NCI-H1092 treated with DMSO at 0.1 percent for 48 hours (cell line): ENCODE results near the gene CSF3R.

Source experiments
- DNase-seq: peaks from one replicate; lab custom pipeline; 2025; lab: John Stamatoyannopoulos, UW

The CSF3R gene

DNA sequence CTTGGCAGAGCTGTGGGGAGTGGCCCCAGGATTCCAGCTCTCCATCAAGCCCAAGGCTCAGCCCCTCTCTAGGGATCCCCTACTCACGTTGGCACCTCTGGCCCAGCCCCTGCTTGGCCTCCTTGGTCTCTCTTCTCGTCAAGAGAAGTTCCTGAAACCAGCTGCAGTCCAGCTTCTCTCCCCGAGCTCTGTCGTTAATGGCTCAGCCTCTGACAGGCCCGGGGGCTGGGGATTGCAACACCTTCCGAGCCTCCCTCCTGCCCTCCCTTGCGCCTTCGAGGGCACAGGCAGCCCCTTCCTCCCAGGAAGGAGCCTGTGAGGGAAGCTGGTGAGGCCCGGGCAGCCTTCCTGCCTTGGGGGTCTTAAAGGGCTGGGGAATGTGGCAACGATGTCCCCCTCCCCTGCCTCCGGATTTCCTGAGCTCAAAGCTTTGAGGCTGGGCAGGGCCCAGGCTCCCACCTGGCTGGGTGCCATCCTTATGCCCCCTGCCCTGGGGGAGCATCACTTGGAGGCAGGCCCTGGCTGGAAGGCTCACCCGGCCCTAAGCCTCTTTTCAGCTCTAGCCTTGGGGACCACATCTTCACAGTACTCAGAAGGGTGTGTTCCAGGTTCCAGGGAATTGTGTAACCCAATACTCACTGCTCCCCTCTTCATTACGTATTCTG, at the start of gene CSF3R:
Gene CSF3R (minus strand): TSS at position 190 of the 665 bp plus-strand sequence. CDS start 3,417 bp downstream, outside the sequence.
- no peak for DNase-seq

DNA sequence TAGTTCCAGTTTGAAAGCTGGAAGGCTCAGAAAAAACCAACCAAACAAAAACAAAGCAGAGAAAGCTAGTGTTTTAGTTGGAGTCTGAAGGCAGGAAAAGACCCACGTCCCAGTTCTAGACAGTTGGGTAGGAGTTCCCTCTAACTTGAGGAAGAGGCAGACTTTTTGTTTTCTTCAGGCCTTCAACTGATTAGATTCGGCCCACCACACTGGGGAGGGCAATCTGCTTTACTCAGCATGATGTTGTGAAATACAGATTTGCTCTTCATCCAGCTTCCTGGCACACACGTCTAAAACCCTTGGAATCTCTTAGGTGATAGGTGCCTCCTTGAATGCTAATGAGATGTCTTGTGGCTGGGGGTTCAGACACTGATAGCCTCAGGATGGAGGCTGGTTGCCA, 49.1 kb upstream of the CSF3R start:
- DNase-seq = no peak

DNA sequence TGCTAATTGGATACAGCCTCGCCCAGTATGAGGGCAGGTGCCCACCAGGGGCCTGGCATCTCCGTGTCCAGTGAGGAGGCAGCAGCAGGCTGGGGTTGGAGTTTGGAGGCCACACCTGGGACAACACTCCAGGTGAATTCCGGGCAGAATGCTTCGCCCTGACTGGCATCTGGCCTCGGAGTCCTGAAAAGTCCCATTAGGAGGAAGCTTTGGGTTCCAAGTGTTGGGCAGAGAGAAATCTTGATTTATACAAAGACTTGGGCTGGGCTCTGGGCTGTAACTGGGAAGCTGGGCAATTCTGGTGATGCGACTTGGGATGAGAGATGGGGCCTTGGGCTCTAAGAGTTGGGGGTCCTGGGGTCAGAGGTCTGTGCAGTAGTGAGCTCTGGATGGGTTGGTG, 48.1 kb upstream of the CSF3R start:
- DNase-seq = no peak

DNA sequence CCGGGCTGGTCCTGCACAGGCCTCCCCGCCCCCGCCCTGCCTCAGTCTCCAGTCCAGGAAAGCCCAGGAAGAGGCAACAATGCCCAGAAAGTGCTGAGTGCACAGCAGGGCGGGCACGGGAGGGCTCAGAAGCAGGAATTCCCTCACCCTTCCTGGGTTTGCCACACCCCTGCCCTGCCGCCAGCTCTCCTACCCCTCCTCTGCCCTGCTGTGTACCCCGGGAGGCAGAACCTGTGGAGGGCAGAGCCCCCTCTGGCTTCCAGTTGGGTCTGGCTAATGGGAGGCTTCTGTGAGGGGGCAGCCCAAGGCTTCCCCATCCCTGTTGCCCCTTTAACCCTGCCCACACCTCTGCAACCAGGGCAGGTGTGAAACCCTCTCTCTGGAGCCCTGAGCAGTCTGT, 47.5 kb upstream of the CSF3R start:
- DNase-seq = no peak

DNA sequence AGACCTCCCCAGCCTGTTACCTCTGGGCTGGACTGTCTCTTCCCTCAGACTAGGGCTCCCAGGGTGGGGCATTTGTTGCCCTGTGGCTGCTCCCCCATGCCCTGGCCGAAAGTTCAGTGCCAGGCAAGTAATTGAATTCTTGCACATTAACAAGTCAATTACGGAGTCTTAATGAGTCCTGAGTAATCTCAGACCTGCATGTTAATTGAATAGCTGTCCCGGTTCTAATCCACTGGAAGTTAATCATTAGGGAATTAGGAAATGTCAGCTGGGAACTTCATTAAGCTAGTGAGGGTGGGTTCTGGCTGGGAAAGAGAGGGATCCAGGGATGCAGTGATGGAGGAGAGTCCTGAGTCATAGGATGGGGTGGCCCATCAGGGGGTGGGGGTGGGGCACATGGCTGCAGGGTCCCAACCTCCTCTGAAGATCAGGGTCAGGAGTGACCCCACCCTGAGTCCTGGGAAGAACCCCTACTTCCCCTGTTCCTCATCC, 47.1 kb upstream of the CSF3R start:
- DNase-seq = no peak

DNA sequence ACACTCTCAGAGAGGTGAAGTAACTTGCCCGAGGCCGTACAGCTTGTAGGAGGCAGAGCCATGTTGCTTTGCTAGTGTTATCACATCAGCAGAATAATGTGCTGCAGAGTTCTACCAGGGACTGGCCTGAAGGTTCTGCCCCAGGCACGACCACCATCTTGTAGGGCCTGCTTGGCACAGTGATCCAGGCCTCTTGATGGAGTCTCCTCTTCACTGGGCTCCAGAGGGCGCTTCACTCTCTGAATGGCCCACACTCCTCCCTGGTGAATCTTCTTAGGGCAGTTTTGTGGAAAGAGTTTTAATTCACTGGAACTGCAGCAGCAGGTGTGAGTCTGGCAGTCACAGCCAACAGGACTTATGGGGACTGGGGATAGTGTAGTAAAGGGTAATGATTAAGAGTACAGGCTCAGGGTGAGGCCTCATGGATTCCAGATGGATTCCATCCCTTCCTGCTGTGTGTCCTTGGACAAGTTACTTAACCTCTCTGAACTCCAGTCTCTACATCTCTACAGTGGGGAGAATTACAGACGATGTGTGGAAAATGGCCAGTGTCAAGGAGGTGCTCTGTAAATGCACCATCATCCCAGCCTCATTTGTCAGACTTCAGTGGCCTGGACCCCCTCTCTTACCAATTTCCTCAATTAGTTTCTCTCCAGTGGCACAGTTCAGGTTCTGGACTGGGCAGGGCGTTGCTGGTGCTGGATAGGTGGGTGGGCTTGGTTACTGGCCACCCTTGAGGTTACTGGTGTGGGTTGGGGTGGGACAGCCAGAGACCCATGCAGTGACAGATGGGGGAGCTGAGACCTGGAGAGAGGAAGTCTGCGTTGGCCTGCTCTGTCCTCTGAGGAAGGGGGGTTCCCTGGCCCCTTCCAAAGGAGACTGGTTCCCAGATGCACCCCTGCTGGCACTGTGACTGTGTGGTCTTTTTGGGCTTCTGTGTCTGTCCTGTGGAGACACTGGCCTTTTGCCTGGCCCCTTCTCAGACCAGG, 45.9 kb upstream of the CSF3R start:
- DNase-seq = no peak

DNA sequence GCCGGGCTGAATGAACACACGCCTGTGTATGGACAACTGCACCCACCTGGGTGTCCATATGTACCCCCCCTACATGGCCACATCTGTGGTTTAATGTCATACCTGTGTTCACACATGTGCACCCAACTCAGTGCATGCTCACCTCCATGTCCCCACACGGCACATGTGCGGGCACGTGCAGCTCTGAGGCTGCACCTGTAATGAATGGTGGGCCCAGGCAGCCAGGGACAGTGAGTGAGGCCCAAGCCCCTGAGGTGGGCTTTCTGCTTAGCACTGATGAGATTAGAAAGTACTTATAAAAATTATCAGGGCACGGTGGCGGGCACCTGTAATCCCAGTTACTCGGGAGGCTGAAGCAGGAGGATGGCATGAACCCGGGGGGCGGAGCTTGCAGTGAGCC, 42.5 kb upstream of the CSF3R start:
- DNase-seq = no peak

DNA sequence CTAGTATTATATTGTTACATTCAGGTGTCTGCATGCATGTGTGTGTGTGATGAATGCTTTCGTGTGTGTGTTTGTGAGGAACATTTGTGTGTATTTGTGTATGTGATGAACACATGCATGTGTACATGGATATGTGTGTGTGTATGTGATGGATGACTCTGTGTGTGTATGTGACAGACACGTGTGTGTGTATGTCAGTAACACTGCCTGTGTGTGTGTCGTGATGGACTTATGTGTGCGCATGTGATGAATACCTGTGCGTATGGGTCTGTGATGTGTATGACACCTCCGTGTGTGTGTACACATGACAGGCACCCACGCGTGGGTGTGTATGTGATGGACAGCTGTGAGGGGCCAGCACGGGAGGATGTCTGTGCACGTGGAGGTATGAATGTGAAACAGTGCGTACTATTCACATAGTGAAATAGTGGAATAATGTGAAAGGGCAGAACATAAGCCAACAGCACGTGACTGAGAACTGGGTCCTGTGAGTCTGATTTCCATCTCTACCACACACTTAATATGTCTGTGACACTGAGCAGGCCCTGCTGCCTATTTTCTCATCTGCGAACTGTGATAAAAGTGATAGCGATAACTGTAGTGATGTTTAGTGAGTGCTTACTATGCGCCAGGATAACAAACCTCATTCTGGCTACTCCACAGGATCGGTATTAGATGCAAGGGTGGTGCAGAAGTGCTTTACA, 41.8 kb upstream of the CSF3R start:
- no peak for DNase-seq

DNA sequence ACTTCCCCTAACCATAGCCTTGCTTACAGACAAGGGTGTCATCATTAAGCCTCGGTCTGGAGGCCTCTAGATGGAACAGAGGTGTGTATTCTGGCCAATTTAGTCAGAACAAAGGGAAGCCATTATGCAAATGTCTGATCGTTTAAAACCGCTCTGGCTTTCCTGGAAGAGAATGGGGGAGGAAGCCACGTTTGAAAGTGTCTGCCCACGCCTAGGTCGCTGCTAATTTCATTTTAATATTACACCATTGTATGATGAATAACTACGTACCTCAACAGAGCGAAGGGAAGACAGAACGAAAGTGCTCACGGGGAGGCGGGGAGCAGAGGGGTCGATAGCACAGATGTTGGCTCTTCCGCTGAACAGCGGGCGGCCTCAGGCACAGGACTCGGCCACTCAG, 41.1 kb upstream of the CSF3R start:
- DNase-seq = no peak

DNA sequence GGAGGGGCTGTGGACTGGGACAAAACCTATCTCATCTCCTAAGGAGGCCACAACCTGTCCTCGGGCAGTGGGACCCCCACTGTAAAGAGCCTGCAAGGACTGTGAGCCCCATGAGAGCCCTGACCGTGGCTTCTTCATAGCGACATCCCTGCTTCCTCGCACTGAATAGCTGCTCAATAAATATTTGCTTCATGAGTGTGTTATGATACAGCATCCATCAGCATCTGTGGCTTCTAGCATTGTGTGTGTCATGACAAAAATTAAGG, 40.5 kb upstream of the CSF3R start:
- DNase-seq = no peak

DNA sequence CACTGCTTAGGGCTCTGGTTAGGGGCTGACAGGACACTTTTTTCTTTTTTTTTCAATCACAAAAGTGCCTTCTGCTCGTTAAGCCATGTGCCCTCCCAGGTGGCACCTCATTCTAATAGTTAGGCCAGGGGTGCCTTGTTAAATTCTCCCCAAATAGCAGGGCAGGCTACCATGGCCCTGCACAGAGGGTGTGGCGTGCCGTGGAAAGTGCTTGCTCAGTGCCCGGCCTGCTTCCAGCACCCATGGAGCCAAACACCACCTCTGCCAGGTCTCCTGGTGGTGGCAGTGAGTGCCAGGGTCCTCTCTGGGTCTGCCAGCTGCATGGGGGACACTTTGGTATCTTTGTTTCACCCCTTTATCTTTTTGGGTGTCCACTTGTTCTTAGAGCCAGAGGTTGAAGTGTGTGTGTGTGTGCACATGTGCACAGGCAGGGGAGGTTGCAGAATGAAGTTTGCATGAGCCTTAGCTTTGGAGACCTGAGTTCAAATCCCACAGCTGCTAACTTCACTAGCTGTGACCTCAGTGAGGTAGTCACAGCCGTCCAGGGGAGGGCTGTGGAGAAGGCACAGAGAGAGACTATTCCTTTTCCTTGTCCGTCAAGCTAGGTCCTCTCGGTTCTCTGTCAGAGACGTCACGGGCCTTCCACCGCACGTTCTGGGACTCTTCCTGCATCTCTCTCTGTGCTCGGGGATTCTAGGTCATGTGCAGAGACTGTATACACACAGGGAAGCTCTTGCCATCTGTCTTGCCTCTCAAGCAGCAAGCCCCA, 39.9 kb upstream of the CSF3R start:
- DNase-seq = no peak

DNA sequence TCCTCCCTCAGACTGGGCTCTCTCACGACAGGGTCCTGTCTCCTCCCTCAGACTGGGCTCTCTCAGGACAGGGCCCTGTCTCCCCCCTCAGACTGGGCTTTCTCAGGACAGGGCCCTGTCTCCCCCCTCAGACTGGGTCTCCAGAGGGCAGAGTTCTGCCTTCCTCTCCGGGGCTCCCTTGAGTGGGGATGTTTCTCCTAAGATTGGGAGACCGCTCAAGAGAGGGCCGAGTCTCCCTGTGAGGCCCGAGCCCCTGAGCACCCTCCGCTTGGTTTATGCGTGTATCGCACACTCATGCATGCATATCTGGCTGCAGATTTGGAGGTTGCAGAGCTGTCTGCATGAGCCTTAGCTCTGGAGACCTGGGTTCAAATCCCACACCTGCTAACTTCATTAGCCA, 39.3 kb upstream of the CSF3R start:
- no peak for DNase-seq

DNA sequence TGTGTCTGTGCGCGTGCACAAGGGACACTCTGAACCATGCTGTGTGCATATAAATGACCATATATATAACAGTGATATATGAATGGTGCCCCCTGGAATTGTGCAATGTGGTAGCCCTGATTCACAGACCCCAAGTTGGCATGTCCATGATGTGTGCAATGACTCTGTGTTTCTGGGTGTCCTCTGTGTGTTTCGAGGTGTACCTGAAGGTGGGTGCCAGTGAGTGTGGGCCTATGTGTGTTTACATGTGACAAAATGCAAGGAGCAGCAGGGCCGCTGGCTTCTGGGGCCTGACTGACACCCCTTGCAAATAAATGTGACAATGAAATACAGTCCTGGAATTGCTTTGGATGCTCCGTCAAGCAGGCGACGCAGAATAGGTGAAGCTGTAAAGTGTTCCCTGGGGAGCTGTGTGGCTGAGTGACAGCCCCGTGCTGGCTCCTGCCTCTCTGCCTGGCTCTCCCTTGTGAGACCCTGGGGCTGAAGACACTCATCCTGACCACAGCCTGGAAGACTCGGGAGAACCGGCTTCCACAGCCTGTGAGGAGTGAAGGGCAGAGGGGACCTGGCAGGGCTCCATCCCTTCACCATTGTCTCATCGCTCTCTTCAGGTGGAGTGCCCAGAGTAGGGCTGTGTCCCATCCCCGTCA, 38.2 kb upstream of the CSF3R start:
- no peak for DNase-seq

DNA sequence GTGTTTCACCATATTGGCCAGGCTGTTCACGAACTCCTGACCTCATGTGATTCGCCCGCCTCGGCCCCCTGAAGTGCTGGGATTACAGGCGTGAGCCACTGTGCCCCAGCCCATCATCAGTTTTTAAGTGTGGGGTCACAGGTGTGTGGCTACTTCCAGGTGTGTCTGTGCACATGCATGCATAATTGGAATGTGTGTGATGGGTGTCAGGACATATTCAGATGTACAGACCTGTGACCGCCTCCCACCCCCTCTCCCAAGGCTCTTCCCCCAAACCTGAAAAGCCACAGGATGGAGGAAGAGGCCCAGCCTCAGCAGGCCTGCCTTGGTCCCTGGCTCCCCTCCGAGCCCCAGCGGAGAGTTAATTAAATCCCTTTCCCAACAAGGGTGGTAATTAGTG, 37.3 kb upstream of the CSF3R start:
- no peak for DNase-seq

DNA sequence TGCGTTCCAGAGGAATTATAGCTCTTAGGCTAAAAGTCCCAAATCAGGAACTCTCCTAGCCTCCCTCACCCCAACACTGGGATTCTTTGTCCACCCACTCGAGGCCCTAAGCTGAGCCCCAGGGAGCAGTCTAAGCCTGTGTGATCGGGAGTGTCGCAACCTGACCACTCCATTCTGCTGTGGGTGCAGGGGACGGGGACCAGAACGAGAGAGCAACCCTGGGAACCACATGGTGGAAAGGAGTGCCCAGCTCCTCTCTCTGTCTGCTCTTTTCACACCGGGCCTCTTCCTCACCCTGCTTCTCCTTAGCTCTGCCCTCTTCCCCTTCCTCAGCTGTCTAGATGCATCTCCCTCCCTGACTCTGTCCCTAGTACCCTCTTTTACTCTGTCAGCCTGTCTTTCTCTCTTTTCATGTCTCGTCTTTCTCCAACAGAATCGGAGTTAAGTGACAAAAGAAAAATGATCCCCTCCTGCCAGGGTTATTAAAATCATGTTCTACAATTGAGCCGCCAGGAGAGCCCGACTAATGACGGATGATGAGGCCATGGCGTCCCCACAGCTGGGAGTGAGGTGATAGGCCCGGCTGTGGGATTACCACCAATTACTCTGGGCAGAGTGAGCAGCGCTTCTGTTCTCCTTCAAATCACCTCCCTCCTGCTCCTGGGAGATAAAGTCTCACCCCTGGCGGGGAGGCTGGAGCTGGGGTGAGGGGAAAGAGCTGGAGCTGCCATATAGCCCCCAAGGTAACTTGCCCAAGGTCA, 34.5 kb upstream of the CSF3R start:
- DNase-seq = peak; percentile 17

DNA sequence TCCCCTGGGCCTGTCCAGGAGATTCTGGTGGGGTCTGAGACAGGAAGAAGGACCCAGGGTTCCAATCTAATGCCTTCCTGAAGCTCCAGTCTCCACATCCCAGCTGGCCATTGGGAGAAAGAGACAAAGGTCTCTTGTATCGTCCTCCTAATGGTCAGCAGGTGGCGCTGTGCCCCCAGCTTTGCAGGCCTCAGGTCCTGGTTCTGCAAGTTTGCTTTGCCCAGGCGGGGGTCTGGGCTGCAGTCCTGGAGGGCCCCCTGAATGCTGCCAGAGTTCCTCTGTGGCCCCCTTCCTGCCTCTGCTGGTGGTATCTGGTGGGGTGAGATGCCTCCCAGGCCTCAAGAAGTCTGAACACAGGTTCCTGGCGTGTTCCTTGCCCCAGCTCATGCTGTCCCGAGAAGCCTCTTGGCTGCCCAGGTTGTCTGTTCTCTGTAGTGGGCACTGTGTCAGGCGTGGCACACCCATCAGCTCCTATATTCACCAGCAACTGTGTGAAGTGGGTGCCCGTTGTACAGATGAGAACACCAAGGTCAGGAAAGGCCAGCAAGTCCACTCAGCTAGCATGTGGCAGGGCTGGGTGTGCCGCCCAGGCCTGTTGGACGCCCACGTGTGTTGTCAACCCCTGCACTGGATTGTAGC, 33.8 kb upstream of the CSF3R start:
- peak; percentile 78 for DNase-seq

DNA sequence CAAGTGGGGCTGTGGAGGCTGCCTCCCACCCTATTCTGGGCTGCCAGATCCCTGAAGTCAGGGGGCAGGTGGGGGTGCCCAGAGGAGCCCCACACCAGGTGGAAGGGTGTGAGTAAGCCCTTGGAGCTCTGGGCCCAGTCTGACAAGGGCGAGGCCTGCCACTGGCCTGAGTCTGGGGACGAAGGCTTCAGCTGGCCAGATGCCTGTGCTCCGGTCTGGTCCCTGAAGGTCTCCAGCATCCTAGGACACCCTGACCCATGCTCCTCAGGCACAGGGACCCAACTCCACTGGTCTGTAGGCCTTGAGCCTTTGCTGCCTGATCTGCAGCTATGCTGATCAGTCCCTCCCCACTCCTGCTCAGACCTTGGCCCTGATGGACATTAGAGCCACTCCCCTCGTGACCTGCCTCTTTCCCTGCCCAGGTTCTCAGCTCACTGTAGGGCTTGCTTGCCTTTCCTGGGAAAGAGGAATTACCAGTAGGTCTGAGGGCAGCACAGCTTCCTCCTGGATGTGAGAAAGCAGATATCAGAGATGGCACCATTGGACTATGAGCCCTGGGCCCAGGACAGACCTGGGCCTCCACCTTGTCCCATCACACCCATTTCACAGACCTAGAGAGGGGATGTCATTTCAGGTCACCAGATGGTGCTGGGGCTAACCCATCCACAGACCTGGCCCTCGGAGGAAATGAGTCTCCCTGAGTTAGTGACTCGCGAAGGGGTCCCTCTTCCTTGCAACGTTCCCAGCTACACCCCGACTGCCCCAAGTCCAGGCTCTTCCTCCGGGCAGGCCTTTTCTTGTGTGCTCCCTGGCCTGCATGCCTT, 32.8 kb upstream of the CSF3R start:
- DNase-seq = no peak

DNA sequence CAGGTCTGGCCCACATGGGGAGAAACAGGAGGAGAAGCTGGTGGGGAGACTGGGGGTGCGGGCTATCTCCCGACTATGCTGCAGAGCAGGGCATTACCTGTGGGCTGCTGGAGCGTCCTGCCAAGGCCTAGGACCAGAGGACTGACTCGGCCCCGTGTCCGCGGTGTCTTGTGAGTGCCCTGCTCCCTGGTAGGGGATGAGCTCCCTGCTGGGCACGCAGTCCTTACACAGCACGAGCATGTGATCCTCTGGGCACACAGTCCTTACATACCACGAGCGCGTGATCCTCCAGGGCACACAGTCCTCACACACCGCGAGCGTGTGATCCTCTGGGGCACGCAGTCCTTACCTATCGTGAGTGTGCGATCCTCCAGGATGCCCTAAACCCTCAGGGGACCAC, 31.8 kb upstream of the CSF3R start:
- no peak for DNase-seq
